ENCODE data around the gene CARMIL3.

- TF ChIP-seq CTCF (conservative IDR thresholded peaks at IDR 0.05; ENCODE audit: low read length) (no peak), EZH2phosphoT487 (IDR thresholded peaks at IDR 0.05; ENCODE audit: borderline replicate concordance) (no peak)
These were observed 31.7 kb downstream of the CARMIL3 start for GRCh38 chr14:24083462-24083861.
